Jurkat, Clone E6-1 (cell line): Measurements from ENCODE around the gene MACC1.
"Not testable (repeated sequence)": the region's sequence is repeated elsewhere in the genome, so short reads cannot be mapped to it uniquely, and the experiment has no call there.

Source experiments
- DNase-seq: peaks from one replicate; pipeline ENCODE4 v3.0.0-alpha.2; 2011; ENCODE audit warnings: low read depth, low spot score
- H3K4me3 ChIP-seq: 2 replicates; pipeline ENCODE4 v1.5.1; 2011; ENCODE audit warnings: mild to moderate bottlenecking, low read length, control low read depth, moderate library complexity

MACC1 gene

DNA sequence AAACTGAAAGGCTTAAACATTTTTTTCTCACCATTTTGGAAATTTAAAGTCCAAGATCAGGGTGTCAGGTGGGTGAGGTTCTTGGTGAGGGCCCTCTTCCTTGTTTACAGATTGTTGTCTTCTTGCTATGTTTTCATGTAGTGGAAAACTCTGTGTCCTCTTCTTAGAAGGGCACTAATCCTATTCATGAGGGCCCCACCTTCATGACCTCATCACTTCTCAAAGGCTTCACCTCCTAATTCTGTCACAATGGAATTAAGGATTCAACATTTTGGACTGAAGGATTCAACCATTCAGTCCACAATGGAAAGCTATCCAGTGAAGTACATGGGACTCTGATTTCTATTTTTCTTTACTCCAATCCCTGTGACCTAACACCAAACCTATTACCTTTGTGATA lies 27.3 kb downstream of the MACC1 start:
- DNase-seq = no peak
- H3K4me3 ChIP-seq = no peak overlapping the region

DNA sequence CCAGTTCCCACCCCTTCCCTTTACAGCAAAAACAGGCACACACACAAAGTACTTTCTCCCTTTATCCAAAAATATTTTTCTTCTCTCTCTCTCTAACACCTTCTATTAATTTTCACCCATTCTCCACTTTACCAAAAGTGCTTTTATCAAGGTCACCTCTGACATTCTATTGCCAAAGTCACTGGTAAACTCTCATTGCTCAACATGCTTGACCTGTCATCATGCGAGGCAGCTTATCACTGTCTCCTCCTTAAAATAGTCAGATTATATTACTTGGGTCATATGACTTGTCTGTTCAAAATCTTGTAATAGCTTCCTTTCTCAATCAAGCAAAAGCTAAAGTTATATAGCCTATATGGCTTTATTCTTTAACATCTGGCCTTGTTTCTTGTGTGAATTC lies 28.6 kb downstream of the MACC1 start:
- H3K4me3 ChIP-seq = no peak overlapping the region
- no peak for DNase-seq

- not testable (repeated sequence) for H3K4me3 ChIP-seq, DNase-seq
Measured at GRCh38 chr7:20187850-20188249, 29.3 kb downstream of the MACC1 start.

- no peak for DNase-seq
- H3K4me3 ChIP-seq = no peak overlapping the region
Measured at GRCh38 chr7:20185988-20186387, 31.2 kb downstream of the MACC1 start.

GRCh38 chr7:20183086-20183485 lies 34.1 kb downstream of the MACC1 start:
- no peak overlapping the region for H3K4me3 ChIP-seq

DNA sequence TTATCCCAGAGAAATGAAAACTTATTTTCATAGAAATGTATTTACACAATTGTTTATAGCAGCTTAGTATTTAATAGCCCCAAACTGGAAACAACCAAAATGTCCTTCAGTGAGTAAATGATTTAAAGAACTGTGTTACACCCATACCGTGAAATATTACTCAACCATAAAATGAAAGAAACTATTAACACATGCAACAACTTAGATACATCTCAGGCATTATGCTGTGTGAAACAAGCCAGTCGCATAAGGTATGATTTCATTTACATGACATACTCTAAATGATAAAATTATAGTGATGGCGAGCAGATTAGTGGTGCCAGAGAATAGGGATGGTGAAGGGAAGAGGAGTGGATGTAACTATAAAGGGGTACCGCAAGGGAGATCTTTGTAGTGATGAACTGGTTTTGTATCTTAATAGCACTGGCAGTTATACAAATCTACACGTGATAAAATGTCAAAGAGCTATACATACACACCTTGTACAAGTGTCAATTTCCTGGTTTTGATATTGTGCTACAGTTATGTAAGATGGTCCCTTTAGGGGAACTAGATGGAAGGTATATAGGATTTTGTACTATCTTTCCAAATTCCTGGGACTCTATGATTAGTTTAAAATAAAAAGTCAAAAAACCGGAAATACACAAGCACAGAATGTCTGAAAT lies 40.5 kb downstream of the MACC1 start:
- no peak for DNase-seq

More at GRCh38 chr7:20183086-20183485, 34.1 kb downstream of the MACC1 start:
- DNase-seq = no peak

DNA sequence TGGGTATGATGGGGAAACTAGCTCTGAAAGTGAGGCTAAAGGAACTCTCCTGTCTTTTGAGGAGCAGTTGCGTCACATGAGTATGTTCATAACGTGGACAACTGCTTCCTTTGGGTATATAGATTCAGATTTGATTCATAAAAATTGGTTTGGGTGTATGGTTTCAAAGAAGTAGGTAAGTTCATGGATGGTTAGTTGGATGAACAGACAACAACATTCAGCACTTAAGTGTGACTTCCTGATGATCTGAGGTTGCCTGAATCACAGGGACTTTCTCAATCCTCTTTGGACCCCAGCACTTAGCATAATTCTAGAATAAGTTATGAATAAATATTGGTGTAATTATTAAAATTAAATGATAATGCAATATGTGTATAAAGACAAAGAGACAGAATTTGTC lies 43.4 kb downstream of the MACC1 start:
- no peak overlapping the region for H3K4me3 ChIP-seq
- no peak for DNase-seq

More for the DNA sequence above, 40.5 kb downstream of the MACC1 start:
- no peak overlapping the region for H3K4me3 ChIP-seq

DNA sequence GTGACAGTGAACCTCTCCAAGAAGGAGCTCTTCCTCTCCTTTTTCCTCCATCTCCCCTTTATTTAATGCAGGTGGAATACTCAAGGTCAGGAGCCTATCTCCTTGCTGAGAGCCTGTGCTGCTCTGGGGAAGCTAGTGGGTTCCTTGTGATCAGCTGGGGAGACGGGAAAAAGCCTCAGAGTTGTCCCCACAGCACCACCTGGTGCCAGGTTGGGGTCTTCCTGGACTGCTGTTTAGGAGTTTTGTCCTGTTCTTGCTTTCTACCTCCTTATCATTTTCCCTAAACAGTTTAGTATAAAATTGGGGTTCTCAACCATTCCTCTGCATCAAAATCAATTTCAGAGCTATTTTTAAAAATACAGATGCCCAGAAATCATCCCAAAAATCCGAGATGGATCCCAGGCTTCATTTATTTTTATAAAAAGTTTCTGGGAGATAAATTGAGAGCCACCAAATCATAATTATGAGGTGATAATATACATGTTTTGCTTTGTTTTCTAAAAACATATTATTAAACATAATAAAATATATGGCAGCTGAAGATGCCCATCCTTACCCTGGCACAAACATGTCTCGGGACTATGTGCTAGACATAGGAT lies 44.3 kb downstream of the MACC1 start:
- peak; percentile 33 for DNase-seq
- H3K4me3 ChIP-seq = no peak overlapping the region

- DNase-seq = no peak
- H3K4me3 ChIP-seq = no peak overlapping the region
Measured at GRCh38 chr7:20170633-20171032, 46.6 kb downstream of the MACC1 start.

DNA sequence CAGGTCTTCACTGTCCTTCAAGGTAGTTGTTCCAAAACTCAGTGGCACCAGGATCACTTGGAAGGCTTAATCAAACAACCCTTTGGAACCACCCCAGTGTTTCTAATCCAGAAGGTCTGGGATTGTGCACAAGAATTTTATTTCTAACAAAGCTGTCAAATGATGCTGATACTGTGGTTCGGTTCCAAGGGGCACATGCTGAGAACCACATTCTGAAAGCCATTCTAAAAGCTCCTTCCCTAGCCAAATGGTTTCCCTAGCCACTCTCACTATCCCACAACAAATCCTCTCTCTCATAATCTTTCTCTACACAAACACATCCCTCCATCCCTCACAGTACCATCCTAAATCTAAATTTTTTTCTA lies 52.1 kb downstream of the MACC1 start:
- no peak for DNase-seq
- no peak overlapping the region for H3K4me3 ChIP-seq

DNA sequence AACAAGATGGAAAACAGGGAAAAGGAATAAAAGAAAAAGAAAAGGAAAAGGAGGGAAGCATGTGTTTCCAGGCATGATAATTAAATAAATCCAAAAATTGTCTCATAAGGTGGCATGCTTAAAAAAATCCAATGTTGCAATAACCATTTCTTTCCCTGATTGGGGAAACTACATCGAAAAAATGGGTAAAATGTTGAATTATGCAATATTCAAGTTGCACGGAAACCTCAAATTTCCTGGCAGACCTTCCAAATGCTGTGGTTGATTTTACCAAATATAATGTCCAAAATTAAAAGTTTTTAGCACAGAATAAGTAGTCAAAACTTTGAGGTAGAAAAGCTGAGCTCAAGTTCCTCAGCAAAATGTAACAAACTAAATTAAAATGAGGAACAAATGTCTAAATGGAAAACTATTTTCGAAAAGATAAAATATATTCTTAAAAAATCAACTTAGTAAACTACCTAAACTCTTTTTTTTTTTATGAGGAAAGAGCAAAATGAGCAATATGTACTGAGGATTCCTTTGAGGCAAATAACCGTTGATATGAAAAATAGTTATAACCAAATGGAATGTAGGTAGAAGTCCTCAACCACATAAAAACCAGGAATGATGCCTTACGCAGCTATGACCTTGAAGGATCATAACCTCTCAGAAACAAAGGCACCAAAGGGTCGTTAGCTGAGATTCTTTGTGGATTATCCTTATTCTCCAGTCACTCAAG lies 52.6 kb downstream of the MACC1 start:
- H3K4me3 ChIP-seq = no peak overlapping the region
- no peak for DNase-seq

DNA sequence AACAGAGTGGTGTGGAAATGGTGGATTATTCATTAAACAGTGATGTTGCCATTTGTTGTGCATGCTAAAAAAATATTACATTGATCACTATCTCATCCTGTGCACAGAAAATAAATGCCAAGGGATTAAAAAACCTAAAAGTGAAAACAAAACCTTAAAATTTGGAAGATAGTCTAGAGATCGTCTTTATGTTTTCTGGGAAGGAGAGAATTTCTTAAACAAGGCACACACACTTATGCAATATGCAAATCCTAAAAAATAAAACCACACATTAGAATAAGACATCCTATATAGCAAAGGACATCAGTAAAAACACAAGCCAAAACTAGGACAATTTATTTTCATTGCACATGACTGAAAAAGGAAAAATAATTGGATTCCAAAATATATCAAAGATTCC lies 54.5 kb downstream of the MACC1 start:
- DNase-seq = no peak
- no peak overlapping the region for H3K4me3 ChIP-seq

DNA sequence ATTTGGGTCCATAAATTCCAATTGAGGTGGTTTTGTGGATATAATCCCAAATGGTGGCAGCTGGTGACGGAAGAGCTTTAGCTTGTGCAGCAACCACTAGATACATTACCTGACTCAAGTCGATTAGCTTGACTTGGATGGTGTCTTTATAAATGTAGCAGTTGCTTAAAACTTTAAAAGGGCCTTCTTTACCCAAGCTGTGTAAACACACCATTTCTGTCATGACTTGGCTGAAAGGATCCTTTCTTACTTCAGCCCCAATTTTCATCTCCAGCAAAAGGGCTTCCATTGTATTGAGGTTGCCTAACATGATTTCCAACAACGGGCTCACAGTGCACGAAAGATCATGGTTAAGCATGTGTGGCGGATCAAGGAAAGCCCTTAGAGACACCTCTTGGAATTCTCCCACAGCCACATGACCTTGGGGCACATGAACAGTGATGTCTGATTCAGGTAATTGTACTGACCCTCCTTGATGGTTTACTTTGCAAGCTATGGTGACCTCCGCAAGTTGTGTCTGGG lies 57.9 kb downstream of the MACC1 start:
- no peak overlapping the region for H3K4me3 ChIP-seq
- DNase-seq = no peak

DNA sequence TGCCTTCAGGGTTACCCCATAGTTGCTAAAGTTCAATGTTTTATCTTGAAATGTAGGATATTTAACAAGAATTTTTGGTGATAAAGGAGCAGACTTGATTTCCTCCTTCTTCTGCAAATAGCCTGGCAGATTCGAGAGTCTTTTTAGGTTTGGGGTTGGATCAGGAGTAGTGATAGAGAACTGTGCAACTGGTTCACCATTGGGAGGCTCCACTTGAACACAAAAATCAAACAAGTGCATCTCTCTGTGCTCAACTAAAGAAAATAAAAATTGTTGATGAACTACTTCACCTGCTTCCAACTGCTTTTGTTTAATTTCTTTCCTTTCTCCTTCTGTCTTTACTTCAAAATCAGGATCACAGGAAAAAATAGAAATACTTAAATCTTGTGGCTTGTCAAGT lies 58.5 kb downstream of the MACC1 start:
- H3K4me3 ChIP-seq = no peak overlapping the region
- no peak for DNase-seq

DNA sequence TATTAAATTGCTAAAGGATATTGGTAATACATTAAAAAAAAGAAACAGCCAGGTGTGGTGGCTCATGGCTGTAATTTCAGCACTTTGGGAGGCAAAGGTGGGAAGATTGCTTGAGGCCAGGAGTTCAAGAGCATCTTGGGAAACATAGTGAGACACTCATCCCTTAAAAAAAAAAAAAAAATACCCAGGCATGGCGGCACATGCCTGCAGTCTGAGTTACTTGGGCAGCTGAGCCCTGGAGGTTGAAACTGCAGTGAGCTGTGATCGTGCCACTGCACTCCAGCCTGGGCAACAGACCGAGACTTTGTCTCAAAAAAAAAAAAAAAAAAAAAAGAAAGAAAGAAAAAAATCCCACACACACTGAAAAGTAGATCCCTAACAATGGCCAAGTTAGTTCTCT lies 59.7 kb downstream of the MACC1 start:
- H3K4me3 ChIP-seq = no peak overlapping the region
- no peak for DNase-seq

- H3K4me3 ChIP-seq = no peak overlapping the region
- DNase-seq = no peak
Measured at GRCh38 chr7:20153999-20154398, 63.2 kb downstream of the MACC1 start.

- no peak for DNase-seq
- no peak overlapping the region for H3K4me3 ChIP-seq
Measured at GRCh38 chr7:20153567-20153966, 63.6 kb downstream of the MACC1 start.

DNA sequence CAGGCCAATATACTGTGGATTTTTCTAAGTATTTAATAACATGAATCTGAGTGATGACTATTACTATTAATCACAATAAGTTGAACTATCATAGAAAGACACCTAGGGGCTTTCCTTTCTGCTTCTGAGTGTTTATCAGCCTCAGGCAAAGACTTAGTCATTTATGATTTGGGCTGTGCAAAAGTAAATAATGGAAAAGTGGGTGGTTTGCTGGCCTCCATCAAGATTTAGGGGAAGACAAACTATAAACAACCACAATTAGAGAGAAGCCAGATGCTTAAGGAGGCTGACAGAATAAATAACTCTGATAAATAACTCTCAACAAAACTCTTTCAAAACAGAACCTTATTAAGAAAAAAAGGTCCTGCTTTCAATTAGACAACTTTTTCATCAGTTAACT lies 64.7 kb downstream of the MACC1 start:
- DNase-seq = no peak
- H3K4me3 ChIP-seq = no peak overlapping the region

DNA sequence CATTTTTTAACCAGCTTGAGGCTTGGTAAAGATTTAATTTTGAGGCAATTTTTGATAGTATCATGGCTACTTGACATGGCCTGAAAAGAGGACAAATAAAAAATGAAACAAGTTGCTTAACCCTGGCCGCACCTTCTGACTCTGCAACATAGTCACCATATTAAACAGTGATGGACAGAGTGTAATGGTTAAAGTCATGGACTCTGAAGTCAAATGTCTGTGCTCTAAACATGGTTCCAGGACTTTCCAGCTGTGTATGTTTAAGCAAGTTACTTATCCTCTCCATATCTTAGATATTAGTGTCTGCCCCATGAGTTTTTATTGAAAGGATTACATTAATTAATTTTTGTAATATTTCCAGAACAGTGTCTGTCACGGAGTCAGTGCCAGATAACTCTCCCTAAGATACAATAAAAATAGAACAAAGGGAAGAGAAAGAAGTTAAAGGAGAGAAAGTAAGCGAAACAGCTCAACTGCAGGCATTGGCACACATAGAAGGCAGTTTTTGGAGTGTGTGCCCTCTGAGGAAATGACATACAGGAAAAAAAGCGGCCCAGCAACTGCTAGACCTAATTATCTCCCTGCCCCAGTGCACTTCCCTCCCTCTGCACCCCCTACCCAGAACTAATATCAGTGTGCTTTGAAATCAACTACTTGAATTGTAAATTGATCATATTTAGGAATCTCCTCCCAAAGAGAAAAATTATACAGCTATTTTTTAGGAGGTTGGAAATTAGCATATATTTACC lies 65.3 kb downstream of the MACC1 start:
- DNase-seq = no peak
- H3K4me3 ChIP-seq = no peak overlapping the region

DNA sequence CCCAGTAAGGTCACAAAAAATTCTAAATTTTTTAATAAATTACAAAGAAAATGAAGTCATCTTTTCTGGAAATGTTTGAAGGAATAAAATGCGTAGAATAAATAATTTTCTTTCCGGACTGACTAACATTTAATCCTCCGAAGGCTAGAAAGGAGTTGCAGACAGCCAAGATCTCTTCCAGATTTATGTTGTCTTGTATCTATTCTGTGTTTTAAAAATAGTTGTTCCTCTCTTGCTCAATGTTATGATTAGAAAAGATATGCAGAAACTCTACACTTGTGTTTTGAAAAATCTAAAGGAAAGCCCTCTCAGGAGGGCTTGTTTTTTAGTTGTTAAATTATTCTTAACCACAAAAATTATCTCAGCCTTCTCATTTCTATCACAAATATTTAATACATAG lies 70.7 kb downstream of the MACC1 start:
- DNase-seq = no peak
- no peak overlapping the region for H3K4me3 ChIP-seq
